Measurements from ENCODE around the gene DDX24.

The DDX24 gene

GRCh38 chr14:94062344-94062940, 18.6 kb downstream of the DDX24 start:
- no peak overlapping the region for H3K27ac ChIP-seq (ENCODE audit: low read depth, low read length)
- peaks cover 2 to 13% of the 10 kb centered on the region in 2 experiments for H3K4me1 ChIP-seq (ENCODE audit: control insufficient read depth in 1 of 2, insufficient read depth in 2 of 2, low read length in 2 of 2)
- H3K9me3 ChIP-seq (ENCODE audit: insufficient read depth, low read depth, low read length), result no peaks in the 10 kb centered on the region
- H3K9ac ChIP-seq (ENCODE audit: low read length), result no peak overlapping the region
- no peak overlapping the region for H3K4me3 ChIP-seq (ENCODE audit: low read depth, low read length)
- H3K79me1 ChIP-seq (ENCODE audit: low read length), result no peaks in the 10 kb centered on the region
- H3K23ac ChIP-seq (ENCODE audit: low read length), result no peak overlapping the region
- no peak overlapping the region for H4K91ac ChIP-seq (ENCODE audit: low read depth, low read length)
- no peak overlapping the region for H2BK5ac ChIP-seq (ENCODE audit: low read depth, low read length, poor library complexity)
- H2BK120ac ChIP-seq (ENCODE audit: insufficient read depth, low read length, poor library complexity), result no peak overlapping the region
- H4K12ac ChIP-seq (ENCODE audit: low read depth, low read length), result no peak overlapping the region
- H4K8ac ChIP-seq (ENCODE audit: low read depth, low read length), result no peak overlapping the region
- no peak overlapping the region for H3K4ac ChIP-seq (ENCODE audit: low read depth, low read length)
- no peaks in the 10 kb centered on the region for H3K79me2 ChIP-seq (ENCODE audit: control insufficient read depth, insufficient read depth, low read length, poor library complexity)
- H2BK12ac ChIP-seq (ENCODE audit: low read length), result no peak overlapping the region
- no peak overlapping the region for H3K14ac ChIP-seq (ENCODE audit: low read length)
- H3K36me3 ChIP-seq (ENCODE audit: control insufficient read depth in 1 of 2, insufficient read depth in 2 of 2, low read length in 2 of 2), result peaks cover 12 to 37% of the 10 kb centered on the region in 2 experiments
- H3K18ac ChIP-seq (ENCODE audit: low read length), result peak overlapping the region; percentile 25
- WGBS (ENCODE audit: extremely low coverage, insufficient coverage, insufficient read length), result no CpG with 5 or more reads among the region's 9 CpGs
- no peak overlapping the region for H2AK5ac ChIP-seq (ENCODE audit: low read length)
- H3K27me3 ChIP-seq (ENCODE audit: insufficient read depth, low read length), result no peaks in the 10 kb centered on the region
- H2AFZ ChIP-seq (ENCODE audit: insufficient read depth, low read length, poor library complexity), result no peak overlapping the region
- DNase-seq, result peak in 1 of 2 donors; percentile 24
- H3K4me2 ChIP-seq (ENCODE audit: low read length), result no peak overlapping the region

DNA sequence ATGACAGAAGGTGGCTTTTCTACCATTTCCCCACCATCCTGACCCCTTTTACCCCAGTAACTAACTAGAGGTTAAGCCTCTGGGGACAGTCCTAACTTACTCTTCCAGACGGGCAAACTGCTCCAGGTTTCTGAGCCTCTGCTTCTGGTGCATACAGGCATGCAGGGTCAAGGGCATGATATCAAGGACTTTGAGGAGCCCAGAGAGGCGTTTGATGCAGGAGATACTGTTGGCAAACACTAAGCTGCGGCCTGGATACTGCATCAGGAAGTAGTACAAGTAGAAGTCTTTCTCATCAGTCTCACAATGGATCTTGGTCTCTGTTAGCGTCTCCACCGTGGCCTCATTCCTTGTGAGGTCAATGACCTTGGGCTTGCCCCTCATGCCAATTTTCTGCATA, 21.0 kb downstream of the DDX24 start:
- no peak overlapping the region for H4K12ac ChIP-seq (ENCODE audit: low read depth, low read length)

GRCh38 chr14:94058674-94059138, 22.3 kb downstream of the DDX24 start:
- Histone ChIP-seq H2BK12ac (ENCODE audit: low read length) (no peak overlapping the region), H3K4ac (ENCODE audit: low read depth, low read length) (no peak overlapping the region), H2AFZ (ENCODE audit: insufficient read depth, low read length, poor library complexity) (no peak overlapping the region), H2AK5ac (ENCODE audit: low read length) (no peak overlapping the region), H3K27ac (ENCODE audit: low read depth, low read length) (no peak overlapping the region), H3K79me1 (ENCODE audit: low read length) (no peaks in the 10 kb centered on the region), H4K91ac (ENCODE audit: low read depth, low read length) (no peak overlapping the region), H3K79me2 (ENCODE audit: control insufficient read depth, insufficient read depth, low read length, poor library complexity) (no peaks in the 10 kb centered on the region), H3K4me3 (ENCODE audit: low read depth, low read length) (no peak overlapping the region), H3K23ac (ENCODE audit: low read length) (no peak overlapping the region), H3K4me1 (ENCODE audit: control insufficient read depth in 1 of 2, insufficient read depth in 2 of 2, low read length in 2 of 2) (peaks cover 2 to 5% of the 10 kb centered on the region in 2 experiments), H3K27me3 (ENCODE audit: insufficient read depth, low read length) (no peaks in the 10 kb centered on the region), H3K18ac (ENCODE audit: low read length) (no peak overlapping the region), H3K9me3 (ENCODE audit: insufficient read depth, low read depth, low read length) (no peaks in the 10 kb centered on the region), H4K12ac (ENCODE audit: low read depth, low read length) (no peak overlapping the region), H4K8ac (ENCODE audit: low read depth, low read length) (no peak overlapping the region), H3K9ac (ENCODE audit: low read length) (no peak overlapping the region), H2BK5ac (ENCODE audit: low read depth, low read length, poor library complexity) (no peak overlapping the region), H3K36me3 (ENCODE audit: control insufficient read depth in 1 of 2, insufficient read depth in 2 of 2, low read length in 2 of 2) (peaks cover 21 to 60% of the 10 kb centered on the region in 2 experiments), H3K4me2 (ENCODE audit: low read length) (no peak overlapping the region), H2BK120ac (ENCODE audit: insufficient read depth, low read length, poor library complexity) (no peak overlapping the region), H3K14ac (ENCODE audit: low read length) (no peak overlapping the region)
- WGBS (ENCODE audit: extremely low coverage, insufficient coverage, insufficient read length), result no CpG with 5 or more reads among the region's 5 CpGs
- no peak for DNase-seq

More for the DNA sequence above, 21.0 kb downstream of the DDX24 start:
- Histone ChIP-seq H2BK120ac (ENCODE audit: insufficient read depth, low read length, poor library complexity) (no peak overlapping the region), H3K36me3 (ENCODE audit: control insufficient read depth in 1 of 2, insufficient read depth in 2 of 2, low read length in 2 of 2) (peaks cover 16 to 51% of the 10 kb centered on the region in 2 experiments), H3K79me2 (ENCODE audit: control insufficient read depth, insufficient read depth, low read length, poor library complexity) (no peaks in the 10 kb centered on the region), H2AFZ (ENCODE audit: insufficient read depth, low read length, poor library complexity) (no peak overlapping the region), H4K8ac (ENCODE audit: low read depth, low read length) (no peak overlapping the region), H4K91ac (ENCODE audit: low read depth, low read length) (no peak overlapping the region), H3K4me2 (ENCODE audit: low read length) (no peak overlapping the region), H3K9me3 (ENCODE audit: insufficient read depth, low read depth, low read length) (no peaks in the 10 kb centered on the region), H3K27me3 (ENCODE audit: insufficient read depth, low read length) (no peaks in the 10 kb centered on the region), H2BK12ac (ENCODE audit: low read length) (no peak overlapping the region), H3K4me1 (ENCODE audit: control insufficient read depth in 1 of 2, insufficient read depth in 2 of 2, low read length in 2 of 2) (peaks cover 2 to 5% of the 10 kb centered on the region in 2 experiments), H3K79me1 (ENCODE audit: low read length) (no peaks in the 10 kb centered on the region), H2BK5ac (ENCODE audit: low read depth, low read length, poor library complexity) (no peak overlapping the region), H3K14ac (ENCODE audit: low read length) (no peak overlapping the region), H3K9ac (ENCODE audit: low read length) (no peak overlapping the region), H3K4ac (ENCODE audit: low read depth, low read length) (no peak overlapping the region), H2AK5ac (ENCODE audit: low read length) (no peak overlapping the region), H3K27ac (ENCODE audit: low read depth, low read length) (no peak overlapping the region), H3K23ac (ENCODE audit: low read length) (no peak overlapping the region), H3K4me3 (ENCODE audit: low read depth, low read length) (no peak overlapping the region), H3K18ac (ENCODE audit: low read length) (no peak overlapping the region)
- no CpG with 5 or more reads among the region's 5 CpGs for WGBS (ENCODE audit: extremely low coverage, insufficient coverage, insufficient read length)
- DNase-seq, result no peak

GRCh38 chr14:94058128-94058673, 22.8 kb downstream of the DDX24 start:
- no peak overlapping the region for H3K18ac ChIP-seq (ENCODE audit: low read length)
- no peak overlapping the region for H2BK120ac ChIP-seq (ENCODE audit: insufficient read depth, low read length, poor library complexity)
- H3K4me3 ChIP-seq (ENCODE audit: low read depth, low read length), result no peak overlapping the region
- DNase-seq, result no peak
- no peak overlapping the region for H3K4ac ChIP-seq (ENCODE audit: low read depth, low read length)
- H3K4me2 ChIP-seq (ENCODE audit: low read length), result no peak overlapping the region
- H3K79me2 ChIP-seq (ENCODE audit: control insufficient read depth, insufficient read depth, low read length, poor library complexity), result no peaks in the 10 kb centered on the region
- no peak overlapping the region for H4K8ac ChIP-seq (ENCODE audit: low read depth, low read length)
- no peak overlapping the region for H3K14ac ChIP-seq (ENCODE audit: low read length)
- no peak overlapping the region for H4K91ac ChIP-seq (ENCODE audit: low read depth, low read length)
- no peak overlapping the region for H2AK5ac ChIP-seq (ENCODE audit: low read length)
- WGBS (ENCODE audit: extremely low coverage, insufficient coverage, insufficient read length), result no CpG with 5 or more reads among the region's 1 CpG
- peaks cover 2 to 5% of the 10 kb centered on the region in 2 experiments for H3K4me1 ChIP-seq (ENCODE audit: control insufficient read depth in 1 of 2, insufficient read depth in 2 of 2, low read length in 2 of 2)
- H2AFZ ChIP-seq (ENCODE audit: insufficient read depth, low read length, poor library complexity), result no peak overlapping the region
- no peak overlapping the region for H3K27ac ChIP-seq (ENCODE audit: low read depth, low read length)
- H3K36me3 ChIP-seq (ENCODE audit: control insufficient read depth in 1 of 2, insufficient read depth in 2 of 2, low read length in 2 of 2), result peaks cover 21 to 60% of the 10 kb centered on the region in 2 experiments
- no peaks in the 10 kb centered on the region for H3K79me1 ChIP-seq (ENCODE audit: low read length)
- no peak overlapping the region for H2BK12ac ChIP-seq (ENCODE audit: low read length)
- H3K9me3 ChIP-seq (ENCODE audit: insufficient read depth, low read depth, low read length), result no peaks in the 10 kb centered on the region
- H3K23ac ChIP-seq (ENCODE audit: low read length), result no peak overlapping the region
- no peak overlapping the region for H3K9ac ChIP-seq (ENCODE audit: low read length)
- H4K12ac ChIP-seq (ENCODE audit: low read depth, low read length), result no peak overlapping the region
- no peak overlapping the region for H2BK5ac ChIP-seq (ENCODE audit: low read depth, low read length, poor library complexity)
- no peaks in the 10 kb centered on the region for H3K27me3 ChIP-seq (ENCODE audit: insufficient read depth, low read length)
